Coronary artery (tissue), 2 donors: ENCODE measurements around the gene BNC1.

Experiments
- DNase-seq: peaks from one replicate; pipeline ENCODE4 v3.0.0-alpha.2; 2017; ENCODE audit warnings: low spot score
- H3K27ac ChIP-seq, 2 donors: fragments of 200-600 bp; sonication (generic); one replicate each; pipeline ENCODE4 v1.5.1; 2016 to 2019
- H3K4me3 ChIP-seq: fragments of 200-600 bp; sonication (generic); 2 replicates; pipeline ENCODE4 v1.5.1; 2016; ENCODE audit warnings: mild to moderate bottlenecking, moderate library complexity
- CTCF ChIP-seq: fragments of 200-600 bp; sonication (generic); IDR thresholded peaks from one replicate; pipeline ENCODE4 v1.5.1; 2019; ENCODE audit warnings: antibody characterized with exemption

Gene BNC1

GRCh38 chr15:83285284-83285978 is 967 bp upstream of the BNC1 start:
- Histone ChIP-seq H3K4me3 (no peak overlapping the region), H3K27ac (no peak overlapping the region)
- DNase-seq, result no peak
- TF ChIP-seq CTCF, result no peak

GRCh38 chr15:83283813-83284558 is 478 bp downstream of the BNC1 start:
- H3K27ac ChIP-seq, result no peak overlapping the region
- H3K4me3 ChIP-seq, result peak overlapping the region; percentile 69
- TF ChIP-seq CTCF, result no peak
- DNase-seq, result no peak

- no peak for DNase-seq
- no peak for TF ChIP-seq CTCF
- Histone ChIP-seq H3K4me3 (peak overlapping the region; percentile 69), H3K27ac (no peak overlapping the region)
Observed at GRCh38 chr15:83283138-83283812, 1.2 kb downstream of the BNC1 start.

GRCh38 chr15:83282776-83283137 is 1.7 kb downstream of the BNC1 start:
- no peak for TF ChIP-seq CTCF
- Histone ChIP-seq H3K4me3 (peak overlapping the region; percentile 69), H3K27ac (no peak overlapping the region)
- no peak for DNase-seq

- no peak for TF ChIP-seq CTCF
- no peak for DNase-seq
- no peak overlapping the region for H3K4me3 ChIP-seq
- H3K27ac ChIP-seq, result no peak overlapping the region
Observed at GRCh38 chr15:83282141-83282540, 2.3 kb downstream of the BNC1 start.

- no peak for TF ChIP-seq CTCF
- no peak for DNase-seq
- no peak overlapping the region for H3K4me3 ChIP-seq
- no peak overlapping the region for H3K27ac ChIP-seq
Observed at GRCh38 chr15:83278191-83278590, 6.3 kb downstream of the BNC1 start.
